HG03064 (cell line): ENCODE data around the gene ETS2.

Source experiments
- ATAC-seq: cut with Tn5 transposase; IDR thresholded peaks from one replicate; pipeline ENCODE4 v1.9.1; 2021; ENCODE audit warnings: low read depth; ENCODE audit not compliant: unreplicated experiment

ETS2 gene

GRCh38 chr21:38800046-38800758 is 5.5 kb upstream of the ETS2 start:
- no peak for ATAC-seq

- no peak for ATAC-seq
These were observed 4.6 kb upstream of the ETS2 start for GRCh38 chr21:38800924-38801744.

- ATAC-seq = no peak
These were observed 3.4 kb upstream of the ETS2 start for GRCh38 chr21:38802050-38803026.

- ATAC-seq = no peak
These were observed 2.6 kb upstream of the ETS2 start for GRCh38 chr21:38803075-38803660.

GRCh38 chr21:38804030-38804788 is 1.5 kb upstream of the ETS2 start:
- no peak for ATAC-seq

- no peak for ATAC-seq
These were observed 871 bp upstream of the ETS2 start for GRCh38 chr21:38804789-38805327.

GRCh38 chr21:38806153-38806941 is 618 bp downstream of the ETS2 start:
- ATAC-seq = no peak

- ATAC-seq = no peak
These were observed 1.2 kb downstream of the ETS2 start for GRCh38 chr21:38806942-38807284.

GRCh38 chr21:38807441-38807871 is 1.7 kb downstream of the ETS2 start:
- no peak for ATAC-seq

GRCh38 chr21:38807986-38808385 is 2.3 kb downstream of the ETS2 start:
- ATAC-seq = no peak

GRCh38 chr21:38809198-38809878 is 3.6 kb downstream of the ETS2 start:
- ATAC-seq = no peak

GRCh38 chr21:38810034-38810825 is 4.5 kb downstream of the ETS2 start:
- no peak for ATAC-seq

- ATAC-seq = no peak
These were observed 5.1 kb downstream of the ETS2 start for GRCh38 chr21:38810826-38811164.

- ATAC-seq = no peak
These were observed 5.5 kb downstream of the ETS2 start for GRCh38 chr21:38811257-38811656.

- ATAC-seq = no peak
These were observed 7.4 kb downstream of the ETS2 start for GRCh38 chr21:38813143-38813542.

GRCh38 chr21:38813547-38813946 is 7.8 kb downstream of the ETS2 start:
- ATAC-seq = no peak
